Hematopoietic multipotent progenitor cell treated with erythropoietin and hydrocortisone succinate and interleukin-3 and kit ligand, for 17 days (in vitro differentiated cells): ENCODE measurements around the gene BLOC1S5.
"Not testable (repeated sequence)": the region's sequence is repeated elsewhere in the genome, so short reads cannot be mapped to it uniquely, and the experiment has no call there.

Experiments used
- DNase-seq: peaks from one replicate; pipeline ENCODE4 v3.0.0-alpha.2; 2015; ENCODE audit warnings: low spot score

The BLOC1S5 gene

DNA sequence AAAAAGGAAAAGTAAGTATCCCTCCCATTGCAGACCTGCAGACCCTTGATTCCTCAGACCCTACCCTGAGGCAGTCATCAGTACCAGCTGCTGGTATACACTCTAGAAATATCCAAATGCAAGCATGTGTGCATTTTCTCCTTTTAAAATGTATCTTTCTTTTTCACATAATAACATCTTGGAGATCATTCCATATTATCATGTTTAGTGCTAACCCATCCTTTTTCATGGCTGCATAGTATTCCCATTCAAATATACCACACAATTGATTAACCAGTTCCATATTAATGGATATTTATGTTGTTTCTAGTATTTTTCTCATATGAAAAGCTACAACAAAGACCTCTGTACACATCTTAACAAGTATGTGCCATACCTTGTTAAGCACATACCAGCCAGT, 70.8 kb downstream of the BLOC1S5 start:
- DNase-seq = no peak

DNA sequence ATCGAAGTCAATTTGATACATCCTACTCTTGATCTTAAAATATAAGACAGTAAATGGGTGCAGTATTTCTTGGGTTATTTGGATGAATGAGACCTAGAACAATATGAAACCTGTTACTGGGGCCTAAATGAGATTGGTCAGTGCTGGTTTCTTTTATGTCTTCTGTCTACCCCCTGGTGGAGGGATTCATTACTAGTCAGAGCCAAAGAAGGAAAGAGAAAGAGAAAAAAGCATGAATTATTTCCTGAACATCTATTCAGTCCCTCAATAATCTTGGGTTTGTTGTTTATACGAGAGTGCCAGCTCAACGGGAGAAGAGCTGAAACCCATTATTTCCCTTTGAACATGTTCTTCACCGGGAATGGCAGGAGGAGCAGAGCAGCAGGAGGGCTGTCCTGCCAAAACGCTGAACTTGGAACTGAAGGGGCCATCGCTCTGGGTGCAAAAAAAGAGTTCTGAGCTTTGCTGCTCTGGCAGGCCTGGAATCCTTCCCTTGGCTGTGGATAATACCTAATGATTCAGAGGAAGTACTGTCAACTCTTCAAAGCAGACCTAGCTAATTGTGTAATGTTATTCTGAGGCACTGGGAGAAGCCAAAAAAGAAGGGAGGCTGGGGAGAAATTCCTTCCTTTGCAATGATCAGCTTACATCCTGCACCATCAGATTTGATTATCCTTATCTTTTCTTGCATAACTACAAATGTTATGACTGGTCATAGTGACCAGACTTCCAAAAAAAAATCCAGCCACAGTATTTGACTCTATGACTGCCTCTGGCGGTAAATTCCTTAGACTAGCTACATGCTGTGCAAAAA, 72.0 kb downstream of the BLOC1S5 start:
- DNase-seq = no peak

DNA sequence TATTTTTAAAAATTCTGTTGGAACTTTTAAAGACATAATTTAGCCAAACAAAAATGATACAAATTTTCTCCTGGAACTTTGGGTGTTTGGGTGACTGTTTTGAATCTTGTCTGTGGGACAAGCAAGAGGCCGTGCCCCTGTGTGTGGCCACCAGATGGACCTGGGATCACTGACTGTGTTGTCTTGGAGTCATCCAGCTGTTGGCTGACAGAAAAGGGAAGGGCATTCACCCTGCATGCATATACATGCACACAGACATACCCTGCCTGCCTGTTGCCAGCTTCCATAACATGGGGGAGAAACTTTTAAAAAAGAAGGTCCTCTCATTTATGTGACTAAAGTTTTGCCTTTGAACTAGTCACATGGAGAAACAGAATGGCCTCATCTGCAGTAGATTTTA, 72.7 kb downstream of the BLOC1S5 start:
- no peak for DNase-seq

DNA sequence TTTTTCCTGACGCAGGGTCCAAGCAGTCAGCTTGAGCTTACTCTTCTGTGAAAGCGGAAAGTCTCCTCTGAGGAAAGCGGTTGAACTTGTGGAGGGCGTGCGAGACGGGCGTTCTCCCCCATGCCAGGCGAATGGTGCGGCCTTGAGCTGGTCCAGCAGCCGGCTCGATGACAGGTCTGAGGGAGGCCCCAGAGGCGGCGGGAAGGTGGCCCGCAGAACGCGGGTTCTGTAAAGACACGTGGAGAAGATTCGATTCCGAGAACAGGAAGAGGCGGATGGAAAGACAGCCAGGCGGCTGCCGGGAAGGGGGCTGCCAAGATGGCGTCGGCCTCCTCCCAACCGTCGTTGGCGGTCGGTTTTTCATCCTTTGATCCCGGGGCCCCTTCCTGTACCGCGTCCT, 78.0 kb downstream of the BLOC1S5 start:
- no peak for DNase-seq

DNA sequence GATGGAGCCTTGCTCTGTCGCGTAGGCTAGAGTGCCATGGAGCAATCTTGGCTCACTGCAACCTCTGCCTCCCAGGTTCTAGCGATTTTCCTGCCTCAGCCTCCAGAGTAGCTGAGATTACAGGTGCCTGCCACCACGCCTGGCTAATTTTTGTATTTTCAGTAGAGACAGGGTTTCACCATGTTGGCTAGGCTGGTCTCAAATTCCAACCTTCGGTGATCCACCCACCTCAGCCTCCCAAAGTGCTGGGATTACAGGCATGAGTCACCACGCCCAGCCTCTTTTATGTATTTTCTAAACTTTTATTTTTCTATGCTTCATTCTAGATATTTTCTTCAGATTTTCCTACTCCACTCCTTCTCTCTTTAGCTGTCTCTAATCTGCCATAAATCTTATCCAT, 80.2 kb downstream of the BLOC1S5 start:
- DNase-seq = not testable (repeated sequence)

DNA sequence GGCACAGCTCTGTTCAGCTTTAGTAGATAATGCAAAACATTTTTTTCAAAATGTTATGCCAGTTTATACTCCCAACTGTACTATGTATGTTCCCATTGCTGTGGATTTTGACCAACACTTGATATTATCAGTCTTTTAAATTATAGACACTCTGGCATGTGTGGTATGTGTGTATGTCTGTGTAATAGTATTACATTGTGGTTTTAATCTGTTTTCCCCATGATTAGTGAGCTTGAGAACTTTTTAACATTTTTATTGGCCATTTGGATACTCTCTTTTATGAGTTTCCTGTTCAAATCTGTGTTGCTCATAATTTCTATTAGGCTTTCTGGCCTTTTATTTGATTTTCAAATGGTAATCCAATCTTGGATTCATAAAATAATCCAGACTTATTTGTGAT, 84.4 kb downstream of the BLOC1S5 start:
- DNase-seq = no peak

DNA sequence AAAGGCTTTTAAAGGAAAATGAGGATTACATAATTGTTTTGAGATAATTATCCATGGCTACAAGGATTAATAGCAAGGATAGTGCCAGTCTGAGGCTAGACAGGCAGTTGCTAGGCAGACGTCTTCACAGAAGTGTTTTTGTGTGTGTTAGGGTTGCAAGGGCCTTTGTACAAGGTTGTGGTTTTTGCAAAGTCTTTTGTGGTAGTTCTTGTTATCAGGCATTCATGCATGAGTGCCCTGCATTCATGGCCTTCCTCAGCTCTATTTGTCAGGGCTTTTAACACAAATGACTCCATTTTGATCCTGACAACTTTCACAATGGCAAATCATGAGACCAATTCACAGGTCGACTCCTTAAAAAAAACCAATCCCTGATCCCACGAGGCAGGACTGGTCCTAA, 85.5 kb downstream of the BLOC1S5 start:
- no peak for DNase-seq

DNA sequence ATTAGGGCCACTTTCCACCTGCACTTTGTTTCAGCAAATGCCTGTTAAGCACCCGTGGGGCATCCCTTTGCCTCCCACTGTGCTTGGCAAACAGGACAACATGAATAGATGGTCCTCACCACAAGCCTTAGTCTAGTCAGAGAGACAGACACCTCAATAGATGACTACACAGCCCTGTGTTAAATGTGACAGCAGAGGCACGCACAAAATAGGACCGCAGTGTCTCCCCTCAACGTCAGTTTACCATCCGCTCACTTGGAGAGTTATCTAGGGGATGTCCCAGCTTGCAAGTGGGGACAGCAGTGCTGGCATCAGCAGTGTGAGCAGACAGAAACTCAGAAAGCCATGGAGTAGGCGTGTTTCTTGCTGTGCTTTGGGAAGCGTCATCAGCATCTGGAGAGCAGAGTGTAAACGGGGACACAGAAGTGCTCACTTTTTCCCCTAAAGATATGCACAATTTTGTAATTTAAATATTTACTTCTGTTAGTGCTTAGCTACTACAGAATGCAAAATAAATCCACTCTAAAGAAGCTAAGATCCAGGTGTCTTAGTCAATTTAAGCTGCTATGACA, 87.6 kb downstream of the BLOC1S5 start:
- DNase-seq = no peak

DNA sequence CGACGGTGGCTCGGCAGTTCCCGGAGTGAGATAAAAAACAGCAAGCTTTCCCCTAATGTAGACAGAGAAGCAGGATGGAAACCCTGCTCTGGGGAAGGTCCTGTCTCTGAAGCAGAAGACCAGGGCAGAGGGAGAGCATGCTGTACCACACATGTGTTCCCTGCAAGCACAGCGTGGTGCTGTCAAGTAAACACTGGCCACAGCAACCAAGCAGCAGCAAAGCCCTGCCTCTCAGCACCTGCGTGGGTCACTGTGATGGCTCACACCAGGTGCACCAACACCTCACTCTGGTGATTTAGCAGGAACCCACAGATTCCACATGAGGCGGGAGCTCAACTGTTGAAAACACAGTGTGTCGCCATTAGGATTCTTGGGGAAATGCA, 88.4 kb downstream of the BLOC1S5 start:
- no peak for DNase-seq

DNA sequence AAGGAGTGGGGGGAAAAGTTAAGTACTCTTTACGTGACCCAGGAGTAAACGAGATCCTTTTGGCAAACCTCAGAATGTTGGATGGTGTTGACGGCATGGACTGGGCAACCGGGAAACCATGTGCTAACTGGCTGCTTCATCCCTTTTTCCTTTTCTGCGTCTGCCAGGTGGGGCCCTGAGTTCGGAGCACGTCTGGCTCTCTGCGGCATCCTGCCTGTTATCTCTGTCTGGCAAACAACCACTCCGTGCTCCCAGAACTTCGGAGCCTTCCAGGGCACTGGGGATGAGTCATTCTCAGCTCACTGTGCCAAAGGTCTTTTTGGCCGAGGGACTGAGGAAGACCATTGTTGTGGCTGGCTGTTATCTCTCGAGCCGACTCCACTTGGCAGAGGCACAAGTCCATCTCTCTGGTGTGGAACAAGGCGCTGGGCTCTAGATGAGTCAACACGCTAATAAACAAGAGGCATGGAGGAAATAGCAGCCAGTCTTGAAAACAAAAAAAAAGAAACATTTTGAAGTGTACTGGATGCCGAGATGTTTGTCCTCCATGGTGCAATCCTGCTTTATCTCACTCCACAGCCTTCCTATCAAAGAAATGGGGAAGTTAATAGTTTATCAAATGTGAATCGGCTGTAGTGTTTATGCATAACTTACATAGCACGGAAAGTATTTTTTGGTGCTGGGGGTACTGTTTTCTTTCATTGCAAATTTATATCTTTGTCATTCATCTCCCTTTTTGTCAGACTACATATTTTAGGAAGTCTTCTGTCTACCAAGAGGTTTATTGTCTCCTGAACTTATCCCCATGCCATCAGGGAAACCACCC, 89.0 kb downstream of the BLOC1S5 start:
- DNase-seq = peak; percentile 60

DNA sequence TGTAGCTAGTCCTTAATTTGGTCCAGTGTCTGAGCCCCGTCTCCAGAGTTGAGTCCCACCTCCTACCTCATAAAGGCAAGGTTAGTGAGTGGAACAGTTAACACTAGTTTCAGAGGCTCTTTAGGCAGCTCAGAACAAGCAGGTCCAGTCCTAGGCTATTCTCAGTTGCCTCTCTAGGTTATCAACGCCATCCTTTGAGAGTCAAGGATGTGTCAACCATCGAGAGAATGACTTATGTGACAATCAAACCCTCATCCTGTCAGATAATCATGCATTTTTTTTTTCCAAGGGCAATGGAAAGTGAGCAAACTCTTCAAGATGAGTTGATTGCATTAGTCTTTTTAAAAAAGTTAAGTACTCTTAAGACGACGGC, 89.6 kb downstream of the BLOC1S5 start:
- no peak for DNase-seq

DNA sequence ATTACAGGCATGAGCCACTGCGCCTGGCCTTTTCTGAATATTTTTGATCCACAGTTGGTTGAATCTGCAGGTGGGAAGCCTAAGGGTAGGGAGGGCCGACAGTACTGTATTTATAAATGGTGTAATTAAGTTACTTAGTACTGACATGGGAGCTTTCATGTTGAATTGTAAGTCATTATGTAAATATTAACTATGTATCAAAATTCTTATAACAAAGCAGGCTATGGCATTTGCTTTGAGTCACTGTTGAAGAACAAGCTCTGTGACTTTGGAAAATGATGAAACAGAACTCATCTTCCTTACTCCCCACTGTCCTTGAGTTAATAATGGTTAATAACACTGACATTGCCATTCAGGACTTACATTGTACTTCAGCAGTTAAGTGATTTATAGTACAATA, 90.6 kb downstream of the BLOC1S5 start:
- no peak for DNase-seq

DNA sequence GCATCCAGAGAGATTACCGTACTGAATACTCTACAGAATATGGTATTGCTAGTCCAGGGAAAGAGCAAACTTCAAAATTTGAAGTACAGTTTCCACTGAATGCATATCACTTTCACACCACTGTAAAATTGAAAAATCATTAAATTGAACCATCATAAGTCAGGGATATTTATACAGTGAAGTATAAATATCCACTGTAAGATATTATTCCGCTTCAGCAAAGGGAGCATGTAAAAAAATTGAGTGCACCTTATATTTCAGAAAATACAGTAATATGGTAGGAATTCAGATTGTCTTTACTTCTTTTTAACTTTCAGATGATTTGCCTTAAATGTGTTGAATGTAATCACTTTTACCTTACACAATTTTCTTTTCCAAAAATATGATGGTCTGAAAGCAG, 92.7 kb downstream of the BLOC1S5 start:
- no peak for DNase-seq

DNA sequence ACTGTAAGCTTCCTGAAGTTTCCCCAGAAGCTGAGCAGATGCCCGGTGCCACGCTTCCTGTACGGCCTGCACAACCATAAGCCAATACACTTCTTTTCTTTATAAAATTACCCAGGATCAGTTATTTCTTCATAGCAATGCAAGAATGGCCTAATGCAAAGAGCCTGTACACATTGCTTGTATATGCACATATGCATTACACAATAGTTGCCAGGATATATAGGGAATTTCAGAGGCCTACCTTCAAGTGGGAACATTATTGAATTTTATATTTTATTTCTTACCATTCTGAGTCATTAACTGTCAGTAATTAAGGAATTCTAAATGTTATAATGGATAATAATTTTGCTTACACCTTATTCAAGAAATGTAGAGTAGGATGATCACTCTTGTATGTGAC, 93.6 kb downstream of the BLOC1S5 start:
- no peak for DNase-seq
